Aorta (tissue), 5 donors: ENCODE results near the gene COLEC11. TPM values are rescaled to one million over a fixed set of nuclear protein-coding genes. Genes with fewer than 3 reads are reported as not detected.
"Not testable (repeated sequence)": the region's sequence is repeated elsewhere in the genome, so short reads cannot be mapped to it uniquely, and the experiment has no call there.

Source experiments
- ATAC-seq: fragments of 200-7000 bp; cut with Tn5 transposase; one replicate; pipeline ENCODE4 v1.9.1; 2022; ENCODE audit warnings: moderate library complexity; ENCODE audit not compliant: low FRiP score
- DNase-seq, 2 donors: peaks; one replicate each; pipeline ENCODE4 v3.0.0-alpha.2; 2020
- H3K27ac ChIP-seq, 2 donors: one replicate each; pipeline ENCODE4 v1.5.1; 2013; ENCODE audit warnings: low read length in 2 of 2, mild to moderate bottlenecking in 2 of 2, moderate library complexity in 2 of 2, control low read depth in 1 of 2, inconsistent platforms in 1 of 2, low read depth in 1 of 2
- H3K27me3 ChIP-seq, 2 donors: one replicate each; pipeline ENCODE4 v1.6.1; 2013; ENCODE audit warnings: control low read depth in 1 of 2, low read length in 1 of 2, mild to moderate bottlenecking in 1 of 2, moderate library complexity in 1 of 2; ENCODE audit not compliant: insufficient read depth in 2 of 2, control insufficient read depth in 1 of 2
- H3K36me3 ChIP-seq, 2 donors: one replicate each; pipeline ENCODE4 v1.6.1; 2013; ENCODE audit warnings: control low read depth in 1 of 2, low read length in 1 of 2, mild to moderate bottlenecking in 1 of 2; ENCODE audit not compliant: insufficient read depth in 2 of 2, control insufficient read depth in 1 of 2
- H3K4me1 ChIP-seq, 2 donors: one replicate each; pipeline ENCODE4 v1.6.1; 2013; ENCODE audit warnings: low read length in 2 of 2, control low read depth in 1 of 2, mild to moderate bottlenecking in 1 of 2, moderate library complexity in 1 of 2; ENCODE audit not compliant: insufficient read depth in 2 of 2, control insufficient read depth in 1 of 2
- H3K4me3 ChIP-seq, 2 donors: one replicate each; pipeline ENCODE4 v1.5.1; 2013; ENCODE audit warnings: low read length in 2 of 2, control low read depth in 1 of 2, mild to moderate bottlenecking in 1 of 2
- H3K9me3 ChIP-seq: one replicate; pipeline ENCODE4 v1.6.1; 2013; ENCODE audit warnings: mild to moderate bottlenecking, low read length; ENCODE audit not compliant: control insufficient read depth
- WGBS, 2 donors: extraction: QIAGEN DNeasy Blood & Tissue Kit; methylation state at CpG; one replicate each; pipeline ENCODE4 v1.1.7; 2013; 5-methylcytosine and 5-hydroxymethylcytosine counted together
- intact Hi-C, 2 donors: fragments of 100-400 bp; cut with DNase I; formaldehyde crosslinking; loops; one replicate each; pipeline versions ENCODE4 v1.14.2 to v1.15.0; 2022
- polyA plus RNA-seq, 2 donors: library from polyadenylated mRNA; stranded (reverse); fragments of 200-250 nt; gene quantifications; one replicate each; pipeline ENCODE4 v1.2.3, GENCODE V29; 2013
- total RNA-seq, 2 donors: library from RNA; stranded (reverse); fragmentation: NEBNext Ultra II Directional; extraction: Animal tissue kit (Norgen Biotek cat#: 25700); gene quantifications; one replicate each; pipeline ENCODE4 v1.2.1, GENCODE V29; 2021
- donor health status: healthy with polysubstance abuse.
- donor health status: Bipolar disorder and iron deficiency.
- donor health status: DM: no; HTN: no; CAD: no.
- donor health status: DM: no; HTN: no; CAD: no.
- donor health status: DM: yes; HTN: yes; CAD: no.

Gene COLEC11
- total and polyA plus RNA-seq, 4 donors, result 1.4 to 33.2 (median 16.5) TPM

- WGBS, 2 donors, result 93 to 95% methylated on average over 16 of the region's 16 CpGs
- DNase-seq, result peak; percentile 9 to 37
- H3K27me3 ChIP-seq, H3K36me3 ChIP-seq, intact Hi-C loops, H3K4me1 ChIP-seq, H3K27ac ChIP-seq, H3K9me3 ChIP-seq, ATAC-seq, H3K4me3 ChIP-seq: not testable (repeated sequence)
Measured at GRCh38 chr2:3635975-3636327, 41.0 kb downstream of the COLEC11 start.

DNA sequence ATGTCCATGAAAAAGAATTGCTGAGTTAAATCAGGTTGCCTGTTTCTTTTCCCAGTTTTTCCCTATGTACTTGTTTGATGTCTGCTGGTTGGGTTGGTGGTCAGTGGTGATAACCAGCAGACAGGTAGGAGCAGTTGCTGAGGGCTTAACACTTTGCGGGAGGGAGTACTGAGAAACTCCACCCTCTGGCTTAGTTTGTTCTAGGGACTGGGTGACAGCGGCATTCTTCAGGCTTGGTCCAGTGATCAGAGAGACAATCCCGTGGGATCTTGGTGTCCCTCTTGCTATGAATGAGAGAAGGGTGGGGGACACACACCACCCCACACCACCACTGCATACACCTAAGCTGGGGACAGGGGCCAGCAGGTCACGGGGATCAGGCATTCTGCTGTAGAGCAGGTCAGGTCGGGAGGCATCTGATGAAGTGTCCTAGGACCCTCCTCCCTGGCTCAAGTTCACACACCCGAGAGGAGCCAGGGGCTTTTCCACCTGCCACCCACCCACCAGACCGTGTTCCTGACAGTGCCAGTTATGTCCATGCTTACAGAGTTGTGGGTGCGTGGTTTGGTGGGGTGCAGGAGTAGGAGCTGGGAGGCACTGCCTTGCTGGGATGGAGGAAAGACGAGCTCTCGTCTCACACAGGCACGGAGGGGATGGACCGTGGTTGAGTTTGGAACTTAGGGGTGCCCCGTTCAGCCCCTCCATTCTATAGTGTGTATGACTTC lies 41.8 kb downstream of the COLEC11 start:
- no peaks in the 10 kb centered on the region for H3K27me3 ChIP-seq
- WGBS, 2 donors, result 81 to 87% methylated on average over 13 of the region's 13 CpGs
- no peaks in the 10 kb centered on the region for H3K9me3 ChIP-seq
- ATAC-seq, result no peak
- intact Hi-C loops, result no loop called here
- no peaks in the 10 kb centered on the region for H3K4me1 ChIP-seq
- no peaks in the 10 kb centered on the region for H3K36me3 ChIP-seq
- peak; percentile 17 to 28 for DNase-seq
- H3K27ac ChIP-seq, result no peak overlapping the region
- no peak overlapping the region for H3K4me3 ChIP-seq

DNA sequence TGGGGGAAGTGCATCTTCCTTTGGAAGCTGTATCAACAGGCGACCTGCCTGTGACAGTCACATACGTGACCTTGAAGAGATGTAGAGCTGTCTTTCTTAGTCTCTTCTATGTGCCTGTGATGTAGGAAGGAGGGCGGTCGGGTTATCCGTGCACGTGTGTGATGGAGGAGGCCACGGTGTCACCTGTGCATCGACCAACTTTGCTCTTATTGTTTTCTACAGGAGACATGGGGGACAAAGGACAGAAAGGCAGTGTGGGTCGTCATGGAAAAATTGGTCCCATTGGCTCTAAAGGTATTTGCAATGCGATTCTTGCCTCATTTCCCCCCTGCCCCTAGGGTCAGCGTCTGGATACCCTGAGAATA lies 42.4 kb downstream of the COLEC11 start:
- Histone ChIP-seq H3K4me3 (no peak overlapping the region), H3K27me3 (no peaks in the 10 kb centered on the region), H3K4me1 (no peaks in the 10 kb centered on the region), H3K36me3 (no peaks in the 10 kb centered on the region), H3K9me3 (no peaks in the 10 kb centered on the region), H3K27ac (no peak overlapping the region)
- ATAC-seq, result no peak
- DNase-seq, result peak; percentile 12 to 27
- intact Hi-C loops, result no loop called here
- WGBS, 2 donors, result 83 to 86% methylated on average over 11 of the region's 11 CpGs

DNA sequence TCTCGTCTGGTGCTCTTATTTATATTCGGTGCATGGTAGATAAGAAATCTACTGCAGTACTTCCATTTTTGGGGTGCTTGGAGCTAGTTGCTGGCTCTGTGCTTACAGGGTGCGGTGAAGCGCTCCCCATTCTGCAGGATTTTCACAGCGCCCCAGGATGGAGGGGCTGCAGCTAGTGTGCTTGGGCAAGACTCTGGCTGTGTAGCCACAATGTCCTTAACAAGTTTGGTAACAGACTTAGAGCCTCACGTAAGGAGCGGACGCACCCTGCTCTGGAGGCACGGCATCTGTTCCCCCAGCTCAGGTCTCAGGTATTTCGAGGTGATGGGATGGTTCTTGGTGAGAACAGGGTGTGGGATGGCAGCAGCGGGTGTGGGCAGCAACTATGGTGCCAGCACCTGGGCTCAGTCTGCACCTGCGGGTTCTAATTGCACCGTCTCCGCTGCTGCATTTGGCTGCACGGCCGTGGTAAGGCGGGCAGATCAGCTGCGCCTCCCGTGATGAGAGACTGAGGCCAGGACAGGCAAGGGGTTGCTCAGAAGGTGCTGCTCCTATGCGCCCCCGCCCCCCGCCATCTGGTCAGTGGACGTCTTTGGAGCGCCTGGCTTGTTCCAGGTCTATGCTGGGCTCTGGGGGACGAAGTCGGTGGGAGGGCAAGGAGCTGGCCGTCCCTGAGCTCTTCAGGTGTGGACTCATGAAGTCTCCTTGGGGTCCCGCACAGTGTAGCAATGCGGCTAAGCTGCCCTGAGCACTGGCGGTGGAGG lies 43.0 kb downstream of the COLEC11 start:
- no peaks in the 10 kb centered on the region for H3K4me1 ChIP-seq
- peak; percentile 14 to 67 for DNase-seq
- no peaks in the 10 kb centered on the region for H3K9me3 ChIP-seq
- no peak overlapping the region for H3K27ac ChIP-seq
- no peak overlapping the region for H3K4me3 ChIP-seq
- intact Hi-C loops, result no loop called here
- H3K27me3 ChIP-seq, result no peaks in the 10 kb centered on the region
- 90 to 91% methylated on average over 30 of the region's 30 CpGs for WGBS, 2 donors
- no peak for ATAC-seq
- H3K36me3 ChIP-seq, result no peaks in the 10 kb centered on the region

- Histone ChIP-seq H3K27ac (no peak overlapping the region), H3K4me1 (no peaks in the 10 kb centered on the region), H3K9me3 (no peaks in the 10 kb centered on the region), H3K36me3 (no peaks in the 10 kb centered on the region), H3K27me3 (no peaks in the 10 kb centered on the region), H3K4me3 (no peak overlapping the region)
- DNase-seq, result peak in 1 of 2 donors; percentile 64
- no peak for ATAC-seq
- intact Hi-C loops, result no loop called here
- WGBS, 2 donors, result 88 to 89% methylated on average over 8 of the region's 8 CpGs
Measured at GRCh38 chr2:3638456-3638810, 43.5 kb downstream of the COLEC11 start.

DNA sequence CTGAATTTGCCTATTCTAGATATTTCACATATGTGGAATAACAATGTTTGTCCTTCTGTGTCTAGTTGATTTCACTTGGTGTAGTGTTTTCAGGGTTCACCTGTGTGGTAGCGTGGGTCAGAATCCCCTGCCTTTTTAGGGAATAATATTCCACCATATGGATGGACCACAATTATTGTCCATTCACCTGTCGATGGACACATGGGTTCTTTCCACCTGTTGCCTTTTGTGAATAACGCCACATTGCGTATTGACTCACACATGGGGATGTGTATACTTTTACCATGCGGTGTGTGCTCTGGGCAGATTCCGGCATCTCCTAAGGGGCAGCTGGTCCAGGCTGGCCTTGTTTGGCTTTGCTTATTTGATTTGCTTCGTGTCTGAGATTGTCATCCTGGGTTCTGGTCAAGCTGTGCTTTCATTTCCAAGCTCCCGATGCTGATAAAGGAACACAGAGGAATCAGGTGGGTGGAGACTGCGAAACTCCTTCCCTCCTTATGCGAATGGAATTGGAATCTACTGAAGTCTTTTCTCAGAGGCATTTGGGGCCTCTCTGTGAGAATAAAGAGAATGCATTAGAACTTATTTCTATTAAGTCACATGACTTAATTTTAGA lies 44.2 kb downstream of the COLEC11 start:
- intact Hi-C loops, result no loop called here
- Histone ChIP-seq H3K27ac (no peak overlapping the region), H3K4me1 (no peaks in the 10 kb centered on the region), H3K27me3 (no peaks in the 10 kb centered on the region), H3K4me3 (no peak overlapping the region), H3K9me3 (no peaks in the 10 kb centered on the region), H3K36me3 (no peaks in the 10 kb centered on the region)
- ATAC-seq, result no peak
- peak in 1 of 2 donors; percentile 5 for DNase-seq
- WGBS, 2 donors, result 80 to 84% methylated on average over 10 of the region's 10 CpGs

DNA sequence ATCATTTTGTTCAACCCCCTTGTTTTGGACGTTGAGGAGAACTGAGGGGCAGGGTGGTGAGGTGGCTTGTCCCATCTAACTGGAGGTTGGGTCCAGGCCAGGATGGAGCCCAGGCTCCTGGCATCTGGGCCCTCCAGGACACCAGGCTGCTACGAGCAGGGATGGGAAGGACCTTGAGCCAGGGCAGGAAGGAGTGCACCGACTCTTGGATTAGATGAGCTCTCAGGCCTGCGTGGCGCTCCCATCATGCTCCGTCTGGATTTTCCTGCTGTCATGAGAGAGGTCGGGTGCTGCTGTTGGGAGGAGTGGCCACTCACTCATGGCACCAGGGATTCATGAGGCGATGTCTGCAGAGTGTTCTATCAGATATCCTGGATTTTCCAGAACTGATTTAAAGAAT lies 44.7 kb downstream of the COLEC11 start:
- Histone ChIP-seq H3K36me3 (no peaks in the 10 kb centered on the region), H3K4me1 (no peaks in the 10 kb centered on the region), H3K27ac (no peak overlapping the region), H3K4me3 (no peak overlapping the region), H3K9me3 (no peaks in the 10 kb centered on the region), H3K27me3 (no peaks in the 10 kb centered on the region)
- 85 to 86% methylated on average over 8 of the region's 8 CpGs for WGBS, 2 donors
- peak; percentile 33 to 51 for DNase-seq
- no peak for ATAC-seq
- intact Hi-C loops, result no loop called here

- DNase-seq, result peak in 1 of 2 donors; percentile 61
- H3K27me3 ChIP-seq, result no peaks in the 10 kb centered on the region
- H3K9me3 ChIP-seq, result no peaks in the 10 kb centered on the region
- H3K4me3 ChIP-seq, result no peak overlapping the region
- no peaks in the 10 kb centered on the region for H3K36me3 ChIP-seq
- no peak for ATAC-seq
- 87 to 88% methylated on average over 13 of the region's 13 CpGs for WGBS, 2 donors
- intact Hi-C loops, result no loop called here
- no peaks in the 10 kb centered on the region for H3K4me1 ChIP-seq
- H3K27ac ChIP-seq, result no peak overlapping the region
Measured at GRCh38 chr2:3641181-3641580, 46.3 kb downstream of the COLEC11 start.
